GM19324 (cell line): Measurements from ENCODE around the gene PADI3.
"Not testable (repeated sequence)": the region's sequence is repeated elsewhere in the genome, so short reads cannot be mapped to it uniquely, and the experiment has no call there.

ENCODE experiments used
- ATAC-seq: cut with Tn5 transposase; IDR thresholded peaks from one replicate; pipeline ENCODE4 v1.9.1; 2021; ENCODE audit warnings: mild to moderate bottlenecking, moderate library complexity; ENCODE audit not compliant: unreplicated experiment, low FRiP score

Gene PADI3

DNA sequence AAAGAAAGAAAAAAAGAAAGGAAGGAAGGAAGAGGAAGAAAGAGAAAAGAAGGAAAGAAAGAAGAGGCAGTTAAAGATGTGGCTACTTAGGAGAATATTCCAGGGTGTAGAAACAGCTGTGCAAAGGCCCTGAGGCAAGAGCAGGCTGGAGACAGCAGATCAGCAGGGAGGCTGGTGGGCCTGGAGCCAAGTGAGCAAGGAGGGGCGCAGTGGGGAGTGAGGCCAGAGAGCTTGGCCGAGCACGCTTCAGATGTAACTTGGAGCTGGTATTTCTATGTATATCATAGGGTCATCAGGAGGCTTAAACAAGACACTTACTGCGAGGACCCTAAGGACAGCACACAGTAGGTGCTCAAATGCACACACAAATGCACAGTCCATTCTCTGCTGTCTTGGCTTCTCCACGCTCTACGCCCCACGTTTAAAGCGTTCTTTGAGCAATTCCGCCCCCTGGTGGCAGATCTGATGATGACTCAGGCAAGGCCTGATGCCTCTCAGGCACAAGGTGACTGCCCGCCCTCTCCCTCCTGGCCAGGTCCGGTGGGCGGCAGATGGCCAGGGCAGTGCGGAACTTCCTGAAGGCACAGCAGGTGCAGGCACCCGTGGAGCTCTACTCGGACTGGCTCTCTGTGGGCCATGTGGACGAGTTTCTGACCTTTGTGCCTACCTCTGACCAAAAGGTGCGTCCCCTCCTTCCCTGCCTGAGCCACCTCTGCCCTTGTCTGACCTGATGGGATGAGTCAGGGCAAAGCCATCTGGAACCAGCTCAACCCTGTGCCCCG, 11.9 kb upstream of the PADI3 start:
- ATAC-seq: no peak

DNA sequence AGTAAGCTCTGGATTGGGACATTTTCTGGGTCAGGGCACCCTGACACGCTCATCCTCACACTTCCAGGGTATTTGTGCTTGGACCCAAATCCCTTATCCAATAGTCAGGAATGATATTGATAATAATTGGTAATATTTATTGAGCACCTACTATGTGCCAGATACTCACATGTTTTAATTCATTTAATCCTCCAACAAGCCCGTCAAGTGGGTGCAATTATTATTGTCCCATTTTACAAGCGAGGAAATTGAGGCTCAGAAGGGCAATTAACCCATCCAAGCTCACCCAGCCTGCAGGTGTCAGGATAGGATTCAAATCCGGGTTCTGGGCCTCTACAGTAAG, 11.4 kb upstream of the PADI3 start:
- no peak for ATAC-seq

DNA sequence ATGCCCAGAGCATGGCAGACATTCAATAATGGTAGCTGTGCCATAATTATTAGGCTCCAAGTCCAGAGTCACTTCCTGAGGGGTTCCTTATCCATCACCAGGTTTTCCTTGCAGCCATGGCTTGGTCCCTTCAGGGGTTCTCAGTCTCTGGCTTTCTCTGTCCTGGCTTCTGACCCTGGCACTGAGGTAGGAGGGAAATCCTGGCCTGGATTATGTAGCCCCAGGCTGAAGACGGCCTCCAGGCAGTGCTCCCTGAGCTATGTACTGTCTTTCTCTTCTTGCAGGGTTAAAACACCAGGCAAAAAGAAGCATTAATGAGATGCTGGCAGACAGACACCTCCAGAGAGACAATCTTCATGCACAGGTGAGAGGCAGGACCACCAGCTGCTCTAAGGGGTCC, 9.5 kb upstream of the PADI3 start:
- ATAC-seq: no peak

DNA sequence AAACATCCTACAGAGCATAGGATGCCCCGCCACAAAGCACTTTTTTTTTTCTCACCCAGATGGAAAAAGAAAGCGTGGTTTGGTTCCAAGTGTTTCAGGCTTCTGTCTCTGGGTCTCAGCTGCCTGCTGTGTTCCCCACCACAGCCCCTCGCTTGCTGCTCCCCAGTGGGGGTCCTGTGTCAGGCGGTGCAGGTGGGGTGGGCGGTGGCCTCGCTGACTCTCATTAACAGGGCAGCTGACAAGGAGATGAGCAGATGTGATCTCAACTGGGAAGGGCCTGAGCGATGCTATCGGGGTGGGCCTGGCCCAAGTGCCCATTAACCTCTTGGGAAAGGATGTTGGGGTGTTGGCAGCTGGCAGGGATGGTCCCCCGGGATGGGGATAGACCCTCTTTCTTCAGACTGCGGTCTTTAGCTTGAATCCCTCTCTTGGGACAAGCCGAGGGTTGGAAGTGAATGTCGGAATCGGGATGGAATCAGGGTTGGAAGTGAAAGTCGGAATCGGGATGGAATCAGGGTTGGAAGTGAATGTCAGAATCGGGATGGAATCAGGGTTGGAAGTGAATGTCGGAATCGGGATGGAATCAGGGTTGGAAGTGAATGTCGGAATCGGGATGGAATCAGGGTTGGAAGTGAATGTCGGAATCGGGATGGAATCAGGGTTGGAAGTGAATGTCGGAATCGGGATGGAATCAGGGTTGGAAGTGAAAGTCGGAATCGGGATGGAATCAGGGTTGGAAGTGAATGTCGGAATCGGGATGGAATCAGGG, 7.7 kb upstream of the PADI3 start:
- ATAC-seq: not testable (repeated sequence)

DNA sequence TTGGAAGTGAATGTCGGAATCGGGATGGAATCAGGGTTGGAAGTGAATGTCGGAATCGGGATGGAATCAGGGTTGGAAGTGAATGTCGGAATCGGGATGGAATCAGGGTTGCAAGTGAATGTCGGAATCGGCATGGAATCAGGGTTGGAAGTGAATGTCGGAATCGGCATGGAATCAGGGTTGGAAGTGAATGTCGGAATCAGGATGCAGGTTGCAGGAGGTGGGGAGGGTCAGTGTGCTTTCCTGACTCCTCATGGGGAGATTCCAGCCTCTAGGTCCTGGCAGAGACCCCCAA, 7.2 kb upstream of the PADI3 start:
- not testable (repeated sequence) for ATAC-seq

DNA sequence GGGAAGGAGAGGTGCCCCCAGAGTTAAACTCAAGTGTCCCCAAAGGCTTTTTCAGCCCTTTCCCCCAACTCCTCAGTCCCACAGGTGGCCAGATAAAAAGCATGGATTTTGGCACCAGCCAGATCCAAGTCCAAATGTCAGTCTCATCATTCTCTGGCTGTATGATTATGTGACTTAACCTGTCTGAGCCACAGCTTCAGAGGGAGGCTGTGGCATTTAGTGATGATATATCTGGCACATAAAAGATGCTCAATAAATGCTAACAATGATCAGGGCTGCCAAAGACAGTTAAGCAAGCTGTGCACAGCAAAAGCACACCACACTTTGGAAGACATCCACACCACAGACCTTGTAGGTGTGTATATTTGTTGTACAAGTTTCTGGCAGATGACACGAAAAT, 5.6 kb upstream of the PADI3 start:
- no peak for ATAC-seq

DNA sequence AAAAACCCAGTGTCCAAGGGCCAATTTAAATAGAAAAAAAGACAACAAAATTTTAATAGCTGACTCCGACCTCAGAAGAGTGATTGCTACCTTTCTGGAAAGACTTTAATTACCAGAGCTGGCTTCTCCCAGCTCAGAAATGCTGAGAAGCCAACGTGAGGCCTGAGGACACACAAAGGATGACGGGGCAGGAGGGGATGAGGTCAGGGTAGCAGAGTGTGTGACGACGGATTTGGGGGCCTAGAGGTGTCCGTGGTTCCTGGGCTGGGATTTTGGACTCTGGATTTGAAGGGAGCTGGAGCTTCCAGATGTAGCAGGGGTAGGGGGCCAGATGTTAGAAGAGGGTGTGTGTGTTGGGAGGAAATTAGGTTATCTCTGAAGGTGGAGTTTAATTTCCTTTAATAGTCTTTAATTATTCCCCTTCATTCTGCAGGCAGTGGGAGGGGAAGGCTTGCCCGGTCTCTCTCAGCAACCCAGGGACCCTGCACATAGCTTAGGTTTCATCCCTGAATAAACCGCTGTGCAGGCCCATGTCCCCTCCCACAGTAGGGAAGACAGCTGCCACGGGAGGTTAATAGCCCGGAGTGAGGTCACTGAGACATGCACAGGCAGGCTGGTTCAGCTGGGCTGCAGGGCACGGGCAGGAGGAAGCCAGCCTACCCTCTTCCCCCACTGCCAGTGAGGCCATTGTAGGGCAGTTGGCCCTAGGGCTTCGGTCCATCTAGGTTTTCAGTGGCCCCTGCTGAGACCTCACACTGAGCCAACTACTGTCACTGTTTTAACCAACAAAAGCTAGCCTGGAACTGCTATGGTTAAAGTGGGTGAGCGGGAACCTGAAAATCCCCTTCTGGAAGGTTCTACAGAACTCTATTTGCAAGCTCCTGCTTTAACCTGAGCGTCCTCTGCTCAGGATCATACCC, 3.8 kb upstream of the PADI3 start:
- ATAC-seq: no peak

DNA sequence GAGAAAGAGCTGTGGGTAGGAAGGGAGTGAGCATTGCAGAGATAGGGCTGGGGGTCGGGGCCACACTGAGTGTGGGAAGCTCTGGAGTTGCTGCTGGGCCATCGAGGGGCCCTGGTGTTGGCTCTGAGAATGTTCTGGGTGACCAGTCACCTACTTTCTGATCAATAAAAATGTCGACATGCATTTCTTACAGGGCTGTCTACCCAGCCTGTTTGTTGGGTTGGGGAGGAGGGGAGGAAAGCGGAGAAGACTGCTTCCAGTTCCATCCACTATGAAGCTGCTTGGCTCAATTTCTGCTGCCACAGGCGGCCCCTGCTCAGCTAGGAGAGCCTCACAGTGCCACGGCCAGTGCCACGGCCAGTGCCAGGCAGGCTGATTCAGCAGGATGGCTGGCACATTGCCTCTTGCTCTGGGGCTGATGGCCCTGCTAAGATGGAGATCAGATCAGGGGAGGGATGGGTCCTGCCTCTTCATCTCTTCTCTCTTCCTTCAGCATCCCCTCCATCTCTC, 3.0 kb upstream of the PADI3 start:
- ATAC-seq: no peak

DNA sequence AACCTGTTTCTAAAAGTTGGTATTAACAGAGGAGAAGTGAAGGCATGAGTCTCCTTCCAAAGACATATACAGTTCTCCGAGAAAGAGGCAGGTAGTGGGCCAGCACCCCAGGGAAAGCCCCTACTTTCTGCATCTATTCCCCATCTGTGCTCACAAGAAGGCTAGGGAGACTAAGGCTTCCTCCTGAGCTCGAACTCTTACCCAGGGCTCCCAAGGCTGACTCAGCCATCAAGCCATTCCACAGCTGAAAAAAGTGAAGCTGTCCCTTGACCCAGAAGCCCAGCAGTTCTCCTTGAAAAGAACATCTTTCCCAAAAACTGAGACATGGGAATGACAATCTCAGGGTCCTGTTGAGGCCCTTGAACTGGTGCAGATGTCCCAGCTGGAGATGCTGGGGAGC, 1.9 kb upstream of the PADI3 start:
- no peak for ATAC-seq

DNA sequence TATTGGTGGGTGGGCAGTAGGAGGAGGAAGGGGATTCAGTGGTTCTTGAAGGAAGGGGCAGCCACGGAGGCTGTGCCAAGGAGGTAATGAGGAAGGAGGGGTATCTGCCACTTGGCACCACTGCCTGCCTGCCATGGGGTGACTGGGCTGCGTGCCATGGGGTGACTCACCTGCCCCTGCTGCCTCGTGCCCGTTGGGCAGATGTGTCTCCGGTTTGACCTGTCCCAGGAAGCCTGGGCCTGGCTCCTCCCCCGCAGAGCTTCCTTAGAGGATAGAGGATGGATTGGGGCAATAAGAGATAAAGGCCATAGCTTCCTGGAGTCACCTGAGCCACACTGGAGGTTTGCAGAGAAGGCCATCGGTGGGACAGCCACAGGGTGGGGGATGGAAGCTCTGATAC, 1.7 kb downstream of the PADI3 start:
- no peak for ATAC-seq

DNA sequence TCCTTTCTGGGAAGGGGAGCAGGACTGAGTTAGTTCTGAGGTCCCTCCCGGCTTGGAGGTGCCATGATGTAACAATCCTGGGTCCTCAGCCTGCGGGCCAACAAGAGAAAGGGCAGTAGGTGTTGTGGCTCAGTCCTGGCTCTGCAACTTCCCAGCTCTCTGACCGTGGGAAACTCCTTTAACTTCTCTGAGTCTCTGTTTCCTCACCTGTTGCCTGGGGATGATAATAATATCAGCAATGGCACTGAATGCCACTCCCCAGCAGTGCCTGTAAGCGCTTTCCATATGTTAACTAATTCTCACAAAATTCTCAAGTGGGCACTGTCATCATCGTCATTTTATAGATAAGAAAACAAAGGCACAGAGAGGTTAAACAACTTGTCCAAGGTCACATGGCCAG, 2.3 kb downstream of the PADI3 start:
- ATAC-seq: no peak

DNA sequence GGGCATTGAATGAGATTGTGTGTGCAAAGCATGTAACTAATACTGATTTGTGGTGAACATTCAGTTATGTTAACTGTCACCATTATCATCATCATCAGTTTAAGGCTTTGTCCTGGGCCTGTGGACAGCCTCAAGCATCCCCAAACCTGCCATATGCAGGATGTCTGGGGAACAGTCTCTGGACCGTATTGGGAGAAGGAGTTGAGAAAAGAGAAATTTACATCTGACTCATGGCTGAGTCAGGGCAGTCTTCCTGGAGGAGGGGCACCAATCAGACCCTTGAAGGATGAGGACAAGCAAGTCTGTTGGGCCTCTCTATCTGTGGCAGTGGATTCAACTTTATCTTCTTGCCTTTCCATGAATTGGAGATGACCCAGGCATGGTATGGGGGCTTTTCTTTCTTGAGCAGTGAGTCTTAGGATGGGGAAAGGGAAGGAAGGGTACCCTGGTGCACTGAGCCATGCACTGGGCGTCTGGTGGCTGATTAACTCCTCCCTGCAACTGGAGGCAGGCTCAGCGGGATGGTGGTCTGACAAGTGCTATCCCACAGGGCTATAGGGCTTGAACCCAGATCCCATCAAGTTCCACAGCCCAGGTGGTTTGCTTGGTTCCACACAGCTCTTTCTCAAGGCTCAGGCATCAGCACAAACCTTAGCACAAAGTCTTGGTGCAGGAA, 2.9 kb downstream of the PADI3 start:
- ATAC-seq: no peak

DNA sequence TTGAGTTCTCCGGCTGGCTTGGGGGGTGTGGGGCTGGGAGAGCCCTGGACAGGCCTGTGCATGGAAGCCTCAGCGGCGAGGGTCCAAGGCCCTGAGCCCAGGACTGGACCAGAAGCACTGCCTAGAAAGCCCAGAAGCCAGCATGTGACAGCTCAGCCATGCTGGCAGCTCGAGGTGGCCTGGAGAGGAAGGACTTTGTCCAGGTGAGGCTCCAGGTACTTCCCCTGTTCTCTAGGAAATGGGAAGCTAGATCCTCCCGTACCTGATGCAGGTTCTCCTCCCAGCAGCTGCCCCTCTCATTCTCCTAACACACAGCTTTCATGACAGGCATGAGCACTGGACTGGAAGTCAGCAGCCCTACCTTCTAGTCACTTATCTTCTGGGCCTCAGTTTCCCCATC, 6.4 kb downstream of the PADI3 start:
- no peak for ATAC-seq

DNA sequence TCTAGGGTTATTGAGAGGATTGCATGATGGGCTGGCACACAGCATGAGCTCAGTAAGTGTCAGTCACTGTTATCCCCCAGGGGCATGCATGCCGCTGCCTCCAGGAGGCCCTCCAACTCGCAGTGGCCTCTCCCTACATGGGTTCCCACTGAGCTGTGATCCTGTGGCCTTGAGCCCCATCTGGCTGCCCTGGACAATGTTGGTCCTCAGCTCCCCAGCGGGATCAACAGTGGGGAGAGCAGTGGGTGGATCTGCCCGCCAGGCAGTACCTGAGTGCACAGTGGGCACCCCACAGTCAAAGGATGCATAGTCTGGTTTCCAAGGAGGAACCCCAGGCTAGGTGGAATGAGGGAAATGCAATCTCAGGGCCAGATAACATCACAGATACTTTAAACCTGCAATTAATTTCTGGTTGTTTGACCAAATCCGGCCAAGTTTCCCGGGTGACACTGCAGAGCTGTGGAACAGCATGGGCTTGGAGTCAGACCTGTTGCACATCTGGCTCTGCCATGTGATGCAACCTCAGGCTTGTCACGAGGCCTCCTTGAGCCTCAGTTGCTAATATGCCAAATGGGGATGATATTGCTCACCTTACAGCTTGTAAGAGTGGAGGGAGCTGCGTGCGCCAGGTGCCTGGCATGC, 9.3 kb downstream of the PADI3 start:
- no peak for ATAC-seq

DNA sequence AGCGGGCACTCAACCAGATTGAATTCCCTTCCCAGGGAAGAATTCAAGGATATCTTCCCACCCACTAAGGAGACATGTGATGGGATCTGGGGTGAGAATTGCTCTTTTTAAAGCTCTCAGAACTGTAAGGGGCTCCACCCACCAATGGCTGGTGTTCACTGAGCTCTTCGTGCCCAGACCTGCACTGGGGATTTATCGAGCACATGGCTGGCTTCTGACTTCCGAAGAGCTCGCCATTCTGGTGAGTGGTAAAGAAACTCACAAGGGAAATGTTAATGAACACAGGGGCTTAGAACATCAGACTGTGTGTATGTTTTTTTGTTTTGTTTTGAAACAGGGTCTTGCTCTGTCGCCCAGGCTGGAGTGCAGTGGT, 9.8 kb downstream of the PADI3 start:
- ATAC-seq: no peak

DNA sequence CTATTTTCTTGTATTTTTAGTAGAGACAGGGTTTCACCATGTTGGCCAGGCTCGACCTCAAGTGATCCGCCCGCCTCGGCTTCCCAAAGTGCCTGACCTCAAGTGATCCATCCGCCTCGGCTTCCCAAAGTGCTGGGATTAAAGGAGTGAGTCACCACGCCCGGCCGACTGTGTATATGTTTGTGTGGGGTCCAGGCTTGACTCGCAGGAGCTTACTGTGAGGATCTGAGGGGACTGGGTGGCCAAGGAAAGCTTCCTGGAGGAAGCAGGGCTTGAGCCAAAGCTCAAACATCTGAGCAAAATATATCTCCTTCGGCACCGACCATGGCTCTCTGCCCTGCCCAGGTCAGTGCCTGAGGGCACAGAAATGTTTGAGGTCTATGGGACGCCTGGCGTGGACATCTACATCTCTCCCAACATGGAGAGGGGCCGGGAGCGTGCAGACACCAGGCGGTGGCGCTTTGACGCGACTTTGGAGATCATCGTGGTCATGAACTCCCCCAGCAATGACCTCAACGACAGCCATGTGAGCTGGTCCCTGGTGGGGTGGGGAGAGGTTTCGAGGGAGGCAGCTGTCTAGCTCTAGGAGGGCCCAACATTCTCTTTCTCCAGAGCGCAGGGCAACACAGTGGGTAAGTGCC, 10.5 kb downstream of the PADI3 start:
- no peak for ATAC-seq

DNA sequence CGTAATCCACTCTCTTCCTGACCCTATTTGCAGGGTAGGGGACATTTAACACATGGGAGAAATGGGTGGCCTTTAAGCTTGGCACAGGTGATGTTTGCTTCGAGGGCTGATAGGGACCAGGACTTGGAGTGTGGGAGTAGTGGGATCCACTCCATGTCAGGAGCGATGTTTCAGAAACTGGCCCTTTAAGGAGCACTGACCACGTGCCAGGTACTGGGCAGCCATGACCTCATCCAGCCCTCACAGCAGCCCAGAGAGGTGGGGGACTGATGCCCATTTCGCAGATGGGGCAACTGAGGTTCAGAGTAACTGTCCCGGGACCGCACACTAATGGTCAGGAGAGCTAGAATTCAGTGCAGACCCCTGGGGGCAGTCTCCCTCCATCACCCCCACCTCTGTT, 11.4 kb downstream of the PADI3 start:
- ATAC-seq: no peak

DNA sequence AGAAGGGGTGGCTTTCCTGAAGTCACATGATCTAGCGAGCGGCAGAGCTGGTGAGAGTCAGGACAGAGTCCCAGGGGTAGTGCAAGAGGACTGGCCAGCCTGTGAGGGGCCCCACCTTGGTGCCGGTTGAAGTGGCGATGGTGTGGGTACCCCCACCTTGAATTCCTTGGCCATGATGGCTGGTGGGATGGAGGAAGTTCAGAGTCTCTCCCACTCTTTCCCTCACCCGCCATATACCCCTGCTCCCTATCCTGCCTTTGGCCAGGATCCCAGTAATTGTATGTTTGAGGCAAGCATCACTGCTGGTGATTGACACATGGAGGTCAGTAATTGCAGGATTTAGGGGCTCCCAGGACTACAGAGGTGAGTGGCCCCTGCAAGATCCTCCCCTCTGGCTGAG, 11.8 kb downstream of the PADI3 start:
- no peak for ATAC-seq

DNA sequence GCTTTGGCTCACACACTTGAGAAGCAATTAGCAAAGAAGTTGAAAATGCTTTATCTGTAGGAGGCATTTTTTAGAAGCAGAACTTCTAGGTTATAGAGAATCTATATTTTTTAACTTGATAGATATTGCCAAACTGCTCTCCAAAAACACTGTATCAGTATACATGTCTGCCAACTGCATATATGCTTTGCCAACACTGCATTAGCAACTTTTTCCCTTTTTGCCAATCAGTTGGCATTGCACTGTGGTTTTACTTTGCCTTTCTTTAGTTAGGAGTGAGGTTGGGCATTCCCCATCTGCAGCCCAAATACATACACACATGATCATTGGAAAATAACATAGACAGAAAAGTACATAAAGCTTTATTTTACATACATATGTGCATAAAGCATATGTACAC, 15.0 kb downstream of the PADI3 start:
- ATAC-seq: no peak

DNA sequence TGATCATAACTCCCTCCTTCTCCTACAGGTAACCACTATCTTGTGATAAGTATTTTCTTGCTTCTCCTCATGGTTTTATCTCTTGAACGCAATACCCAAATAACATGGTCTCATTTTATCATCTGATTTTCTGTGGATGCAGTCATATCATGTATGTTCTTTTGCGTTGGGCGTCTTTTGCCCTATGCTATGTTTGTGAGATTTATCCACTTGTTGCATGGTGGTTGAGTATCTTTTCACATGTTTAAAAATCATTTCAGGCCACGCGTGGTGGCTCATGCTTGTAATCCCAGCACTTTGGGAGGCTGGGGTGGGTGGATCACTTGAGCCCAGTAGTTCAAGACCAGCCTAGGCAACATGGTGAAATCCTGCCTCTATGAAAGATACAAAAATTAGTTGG, 15.6 kb downstream of the PADI3 start:
- ATAC-seq: no peak
